NCI-H748 (cell line): ENCODE results near the gene KCNMB3.

Experiments
- DNase-seq: peaks from one replicate; lab custom pipeline; 2025; ENCODE audit not compliant: unreplicated experiment; lab: John Stamatoyannopoulos, UW

KCNMB3 gene

DNA sequence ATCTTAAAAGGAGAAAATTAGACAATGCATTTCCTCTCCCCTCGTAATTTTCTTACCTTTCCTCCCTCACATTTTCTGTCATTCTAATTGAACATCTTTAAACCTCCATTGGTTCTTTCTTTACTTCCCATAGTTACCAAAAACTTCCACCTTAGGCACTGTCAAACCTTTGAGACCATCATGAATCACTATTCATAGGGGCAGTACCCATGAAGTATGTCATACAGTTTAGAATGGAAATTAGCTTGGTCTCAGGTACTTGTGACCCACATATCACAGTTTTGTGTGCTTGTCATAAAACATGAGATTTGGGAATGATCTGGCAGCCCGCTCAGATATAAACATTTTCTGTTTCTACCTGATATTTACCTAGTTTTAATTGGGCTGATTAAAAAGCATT, 50.1 kb downstream of the KCNMB3 start:
- DNase-seq = no peak

DNA sequence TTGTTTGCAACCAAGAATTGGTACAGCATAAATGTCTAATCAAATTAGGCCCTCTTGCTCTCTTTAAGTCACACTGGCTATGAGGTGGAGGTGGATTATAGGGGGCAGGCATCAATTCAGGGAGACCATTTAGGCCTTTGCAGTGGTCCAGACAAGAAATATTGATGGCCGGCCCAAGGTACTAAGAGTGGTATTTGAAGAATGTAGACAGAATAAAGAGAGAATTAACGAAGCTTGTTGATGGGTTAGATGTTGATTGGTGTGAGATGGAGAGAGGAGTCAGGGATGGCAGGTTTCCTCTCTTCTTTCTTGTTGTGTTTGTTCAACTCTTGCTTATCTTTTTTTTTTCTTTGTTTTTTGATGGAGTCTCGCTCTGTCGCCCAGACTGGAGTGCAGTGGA, 54.2 kb downstream of the KCNMB3 start:
- no peak for DNase-seq

DNA sequence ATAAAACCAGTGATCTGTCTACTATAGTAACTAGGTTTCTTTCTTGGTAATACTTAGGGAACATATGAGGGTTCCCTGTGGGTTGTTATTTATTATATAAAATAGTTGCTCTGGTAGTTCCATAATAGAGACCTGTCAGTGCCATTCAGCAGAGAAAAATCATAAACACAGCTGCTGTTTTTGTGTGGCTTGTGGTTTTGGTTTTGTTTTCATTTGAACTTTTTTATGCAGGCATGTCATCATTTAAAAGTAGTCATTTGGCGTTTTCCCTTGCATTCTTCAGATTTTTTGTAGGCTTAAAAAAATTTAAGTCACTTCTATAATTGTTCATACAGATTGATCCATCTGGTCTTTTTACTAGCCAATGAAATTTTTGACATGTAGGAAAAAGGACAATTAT, 54.8 kb downstream of the KCNMB3 start:
- DNase-seq = no peak

DNA sequence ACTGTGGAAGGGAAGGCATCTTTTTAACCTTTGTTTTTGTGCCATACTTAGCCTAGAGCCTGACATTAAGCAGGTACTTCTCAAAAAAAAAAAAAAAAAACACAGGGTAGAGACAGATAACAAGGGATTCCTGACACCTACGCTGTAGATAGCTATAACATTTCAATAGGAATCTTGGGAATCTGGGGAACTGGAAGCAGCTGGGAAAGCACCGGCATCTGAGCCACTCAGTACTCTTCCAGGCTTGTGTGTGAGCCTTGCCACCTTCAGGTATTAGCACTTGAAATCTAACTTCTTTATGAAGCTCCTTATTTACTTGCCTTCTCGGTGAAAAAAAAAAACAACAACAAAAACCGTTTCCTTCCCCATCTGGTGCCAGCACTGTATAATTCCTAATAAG, 56.0 kb downstream of the KCNMB3 start:
- DNase-seq = no peak
